Stimulated activated CD4-positive, alpha-beta T cell treated with anti-CD3 and anti-CD28 coated beads, Interleukin-15, amount 100 ng/mL, for 48 hours (primary cell): ENCODE data around the gene MRPL18.
"Not testable (repeated sequence)": the region's sequence is repeated elsewhere in the genome, so short reads cannot be mapped to it uniquely, and the experiment has no call there.

Experiments
- DNase-seq, 2 donors: peaks; one replicate each; pipeline ENCODE4 v3.0.0-alpha.2; 2020; ENCODE audit warnings: low read depth in 2 of 2

MRPL18 gene

GRCh38 chr6:159790149-159790955, at the start of gene MRPL18:
Gene MRPL18 (plus strand): TSS chr6:159790467. CDS start chr6:159790588, 121 bp downstream.
- peak; percentile 85 to 88 for DNase-seq

GRCh38 chr6:159742165-159742564, 48.1 kb upstream of the MRPL18 start:
- no peak for DNase-seq

DNA sequence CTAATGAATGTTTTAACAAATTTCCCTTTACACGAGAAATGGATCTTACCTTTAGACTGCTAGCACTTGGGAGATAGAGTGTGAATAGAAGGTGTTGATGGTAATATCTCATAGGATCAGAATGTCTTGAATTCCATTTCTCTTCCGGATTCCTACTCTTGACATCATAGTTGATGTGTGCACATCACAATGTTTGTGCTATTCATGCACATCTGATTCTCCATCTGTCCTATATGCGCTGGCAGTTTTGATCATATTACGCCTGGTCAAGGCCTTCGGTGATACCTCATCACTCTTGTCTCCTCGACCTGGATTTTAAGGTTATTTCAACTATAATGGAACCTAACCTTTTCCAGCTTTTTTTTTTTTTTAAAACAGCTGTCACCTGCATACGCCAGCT, 45.2 kb upstream of the MRPL18 start:
- DNase-seq = no peak

DNA sequence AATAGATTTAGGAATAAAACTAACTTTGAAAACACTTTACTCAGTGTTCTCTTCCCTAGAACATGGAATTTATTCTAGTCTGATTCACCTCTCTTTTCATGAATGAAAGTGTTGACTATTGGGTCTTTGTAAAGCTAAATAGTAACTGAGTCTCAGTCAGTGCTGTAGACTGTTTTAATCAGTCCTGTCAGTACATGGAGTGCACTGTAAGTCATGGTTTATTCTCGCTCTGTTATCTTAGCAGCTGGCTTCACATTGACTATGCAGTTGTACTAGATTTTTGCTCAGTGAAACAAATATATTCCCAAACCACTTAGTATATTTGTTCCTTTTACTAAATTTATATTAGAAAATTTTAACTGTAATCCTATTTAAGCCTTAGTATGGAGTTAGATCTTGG, 43.5 kb upstream of the MRPL18 start:
- DNase-seq = no peak

DNA sequence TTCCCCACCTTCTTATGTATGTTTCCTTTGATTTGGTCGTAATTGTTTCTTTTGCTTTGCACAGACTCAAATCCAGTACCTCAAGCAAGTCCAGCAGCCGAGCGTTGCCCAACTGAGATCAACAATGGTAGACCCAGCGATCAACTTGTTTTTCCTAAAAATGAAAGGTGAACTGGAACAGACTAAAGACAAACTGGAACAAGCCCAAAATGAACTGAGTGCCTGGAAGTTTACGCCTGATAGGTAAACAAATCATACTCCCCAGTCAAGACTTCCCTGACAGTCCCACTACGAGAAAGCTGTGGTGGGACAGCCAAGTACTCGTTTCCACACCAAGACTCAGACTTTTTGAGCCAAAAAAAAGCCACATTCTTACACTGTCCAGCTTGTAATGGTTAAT, 42.1 kb upstream of the MRPL18 start:
- DNase-seq = not testable (repeated sequence)

DNA sequence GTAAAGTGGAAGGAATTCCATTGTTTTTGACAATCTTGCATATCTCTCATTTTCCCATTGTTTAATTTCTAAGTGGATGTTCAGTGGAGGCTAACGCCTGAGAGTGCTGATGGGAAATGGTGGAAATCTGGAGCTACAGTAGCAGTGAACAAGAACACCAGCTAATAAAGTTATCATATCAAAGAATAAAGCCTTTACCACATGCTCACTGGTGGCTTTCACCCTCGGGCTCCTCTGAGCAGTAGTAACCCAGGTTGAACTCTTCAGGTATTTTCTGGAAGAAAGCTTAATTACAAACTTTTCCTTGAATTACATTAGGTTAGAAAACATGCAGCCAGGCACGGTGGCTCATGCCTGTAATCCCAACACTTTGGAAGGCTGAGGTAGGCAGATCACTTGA, 38.8 kb upstream of the MRPL18 start:
- DNase-seq = no peak

GRCh38 chr6:159753081-159753872, 37.0 kb upstream of the MRPL18 start:
- DNase-seq = no peak

GRCh38 chr6:159754401-159754800, 35.9 kb upstream of the MRPL18 start:
- no peak for DNase-seq

GRCh38 chr6:159754959-159755914, 35.0 kb upstream of the MRPL18 start:
- no peak for DNase-seq

- no peak for DNase-seq
Measured at GRCh38 chr6:159756508-159756907, 33.8 kb upstream of the MRPL18 start.

DNA sequence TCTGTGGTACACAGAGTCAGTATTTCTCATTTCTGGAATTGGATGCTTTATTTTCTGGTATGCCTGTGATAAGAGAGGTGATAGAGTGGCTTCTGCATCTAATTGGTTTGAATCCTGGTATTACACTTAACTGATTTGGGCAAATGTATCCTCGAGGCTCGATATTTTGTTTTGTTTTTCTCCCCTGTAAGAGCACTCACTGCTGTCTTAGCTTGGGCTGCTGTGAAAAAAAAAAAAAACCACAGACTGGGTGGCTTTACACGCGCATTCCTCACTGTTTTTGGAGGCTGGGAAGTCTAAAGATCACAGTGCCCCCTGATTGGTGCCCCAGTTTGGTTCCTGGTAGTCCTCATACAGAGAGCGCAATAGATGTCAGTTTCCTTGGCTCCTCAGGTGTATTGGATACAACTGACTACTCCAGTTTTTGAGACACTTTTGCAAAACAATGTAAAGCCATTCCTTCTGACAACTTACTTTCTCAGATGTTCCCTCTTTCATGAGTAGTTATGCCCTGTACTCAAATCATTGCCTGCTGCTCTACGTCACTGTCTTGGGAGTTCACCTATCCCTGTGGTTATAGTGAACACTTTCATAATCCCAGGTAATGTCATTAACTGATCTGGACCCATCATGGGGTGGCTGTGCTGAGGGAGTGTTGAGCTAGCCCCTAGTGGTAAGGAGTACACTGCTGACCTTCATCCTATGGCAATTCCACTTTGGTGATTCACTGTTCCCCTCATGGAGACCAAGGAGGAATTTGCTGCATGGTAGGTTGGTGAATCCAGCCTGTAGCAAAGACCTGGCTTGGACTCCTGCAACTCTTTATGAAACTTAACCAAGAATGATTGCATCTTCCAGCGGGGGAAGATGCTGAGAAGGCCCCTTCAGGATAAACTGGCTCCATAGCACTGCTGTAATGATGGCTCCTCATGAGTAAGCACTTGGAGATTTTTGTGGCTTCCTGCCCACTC, 32.0 kb upstream of the MRPL18 start:
- DNase-seq = no peak

DNA sequence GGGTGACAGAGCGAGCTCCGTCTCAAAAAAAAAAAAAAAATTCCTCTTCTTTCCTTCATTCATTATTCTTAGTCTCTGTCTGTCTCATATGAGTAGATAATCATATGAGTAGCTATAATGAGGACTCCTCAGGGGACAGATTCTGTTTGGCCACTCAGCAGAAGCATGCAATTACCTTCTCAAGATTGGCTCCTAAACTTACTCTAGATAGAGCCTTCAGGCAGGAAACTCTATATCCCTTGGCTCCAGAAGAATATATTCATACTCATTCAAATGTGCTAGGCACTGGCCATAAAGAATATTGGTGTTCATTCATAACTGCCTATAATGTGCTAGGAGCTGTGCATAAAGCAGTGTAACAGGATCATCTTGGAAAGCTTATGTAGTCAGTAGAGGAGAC, 30.6 kb upstream of the MRPL18 start:
- no peak for DNase-seq

GRCh38 chr6:159760602-159761057, 29.6 kb upstream of the MRPL18 start:
- DNase-seq = no peak

GRCh38 chr6:159761129-159761872, 29.0 kb upstream of the MRPL18 start:
- peak in 1 of 2 donors; percentile 12 for DNase-seq

GRCh38 chr6:159761873-159762680, 28.2 kb upstream of the MRPL18 start, which contains the start of gene ACAT2:
Gene ACAT2 (plus strand): TSS chr6:159762045. CDS start chr6:159762088, 43 bp downstream.
- DNase-seq = peak; percentile 90

DNA sequence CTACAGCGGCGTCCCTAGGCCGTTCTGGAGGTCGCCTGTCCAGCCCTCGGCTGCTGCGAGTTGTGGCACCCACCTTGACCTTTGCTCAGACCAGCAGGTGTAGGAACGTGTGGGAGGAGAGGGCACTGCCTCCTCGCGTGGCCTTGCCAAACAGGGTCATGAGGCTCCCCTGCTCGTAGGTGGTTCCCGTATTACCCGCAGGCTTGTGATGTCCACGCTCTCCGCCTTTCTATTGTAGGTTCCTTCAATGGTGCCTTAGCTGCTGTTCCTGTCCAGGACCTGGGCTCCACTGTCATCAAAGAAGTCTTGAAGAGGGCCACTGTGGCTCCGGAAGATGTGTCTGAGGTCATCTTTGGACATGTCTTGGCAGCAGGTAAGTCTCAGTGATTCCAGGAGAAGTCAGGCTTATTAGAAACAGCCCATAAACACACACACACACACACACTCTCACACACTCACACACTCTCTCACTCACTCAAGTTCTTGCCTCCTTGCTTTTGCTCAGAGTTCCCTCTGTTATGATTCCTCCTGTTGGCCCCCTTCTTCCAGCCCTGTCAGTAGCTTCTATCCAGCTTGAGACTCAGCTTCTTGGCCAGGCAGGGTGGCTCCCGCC, 27.5 kb upstream of the MRPL18 start:
- DNase-seq = no peak

DNA sequence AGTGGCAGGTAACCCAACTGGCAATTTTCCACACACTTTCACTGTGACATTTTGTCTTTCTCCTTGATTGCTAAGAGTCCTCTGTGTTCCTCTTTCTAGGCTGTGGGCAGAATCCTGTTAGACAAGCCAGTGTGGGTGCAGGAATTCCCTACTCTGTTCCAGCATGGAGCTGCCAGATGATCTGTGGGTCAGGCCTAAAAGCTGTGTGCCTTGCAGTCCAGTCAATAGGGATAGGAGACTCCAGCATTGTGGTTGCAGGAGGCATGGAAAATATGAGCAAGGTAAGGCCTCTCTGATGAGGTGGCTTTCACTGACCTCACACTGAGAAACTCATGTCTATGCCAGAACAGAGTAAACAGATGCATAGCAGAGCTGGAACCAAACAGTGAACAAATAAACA, 23.4 kb upstream of the MRPL18 start:
- DNase-seq = no peak

GRCh38 chr6:159769470-159769869, 20.8 kb upstream of the MRPL18 start:
- DNase-seq = no peak
